Stimulated activated CD8-positive, alpha-beta memory T cell treated with anti-CD3 and anti-CD28 coated beads, Interleukin-15, amount 100 ng/mL, for 48 hours (primary cell): ENCODE data around the gene PDLIM7.

Source experiments
- DNase-seq, 2 donors: peaks; one replicate each; pipeline ENCODE4 v3.0.0-alpha.2; 2020; ENCODE audit warnings: low read depth in 2 of 2

Gene PDLIM7

GRCh38 chr5:177444106-177445051 lies 53.0 kb downstream of the PDLIM7 start:
- no peak for DNase-seq

- no peak for DNase-seq
Measured at GRCh38 chr5:177443144-177443983, 54.0 kb downstream of the PDLIM7 start.

- no peak for DNase-seq
Measured at GRCh38 chr5:177442066-177442826, 55.2 kb downstream of the PDLIM7 start.

DNA sequence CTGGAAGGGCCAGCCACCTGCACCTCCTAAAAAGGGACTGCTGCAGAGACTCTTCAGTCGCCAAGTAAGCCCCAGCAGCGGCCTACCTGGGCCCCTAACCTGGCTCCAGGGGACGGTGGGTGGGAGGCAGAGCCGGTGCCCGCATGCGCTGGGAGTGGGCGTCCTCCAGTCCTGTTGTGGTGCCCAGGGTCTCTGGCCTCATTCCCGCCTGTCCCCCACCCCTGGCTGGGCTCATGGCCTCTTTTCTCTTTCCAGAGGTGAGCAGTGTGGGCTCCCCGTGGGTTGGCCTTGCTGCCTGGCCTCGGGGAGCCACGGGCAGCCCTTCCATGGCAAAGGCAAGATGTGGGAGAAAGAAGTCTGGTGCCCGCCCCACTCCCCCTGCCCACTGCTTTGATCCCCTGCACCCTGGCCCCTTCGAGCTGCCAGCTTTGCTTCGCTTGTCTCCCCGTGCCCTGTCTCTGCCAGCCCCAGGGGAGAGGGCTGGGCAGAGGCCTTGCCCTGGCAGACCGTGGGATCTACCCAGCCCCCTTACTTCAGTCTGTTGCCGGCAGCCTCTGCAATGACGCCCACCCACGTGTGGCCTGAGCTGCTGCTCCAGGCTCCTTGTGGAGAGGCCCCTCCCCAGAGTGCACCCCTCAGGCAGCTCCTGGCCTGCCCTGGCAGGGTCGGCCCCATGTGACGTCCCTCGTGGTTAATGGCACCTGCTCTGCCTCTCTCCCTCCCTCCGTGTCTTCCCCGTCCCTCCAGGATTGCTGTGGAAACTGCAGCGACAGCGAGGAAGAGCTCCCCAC lies 56.2 kb downstream of the PDLIM7 start:
- no peak for DNase-seq

DNA sequence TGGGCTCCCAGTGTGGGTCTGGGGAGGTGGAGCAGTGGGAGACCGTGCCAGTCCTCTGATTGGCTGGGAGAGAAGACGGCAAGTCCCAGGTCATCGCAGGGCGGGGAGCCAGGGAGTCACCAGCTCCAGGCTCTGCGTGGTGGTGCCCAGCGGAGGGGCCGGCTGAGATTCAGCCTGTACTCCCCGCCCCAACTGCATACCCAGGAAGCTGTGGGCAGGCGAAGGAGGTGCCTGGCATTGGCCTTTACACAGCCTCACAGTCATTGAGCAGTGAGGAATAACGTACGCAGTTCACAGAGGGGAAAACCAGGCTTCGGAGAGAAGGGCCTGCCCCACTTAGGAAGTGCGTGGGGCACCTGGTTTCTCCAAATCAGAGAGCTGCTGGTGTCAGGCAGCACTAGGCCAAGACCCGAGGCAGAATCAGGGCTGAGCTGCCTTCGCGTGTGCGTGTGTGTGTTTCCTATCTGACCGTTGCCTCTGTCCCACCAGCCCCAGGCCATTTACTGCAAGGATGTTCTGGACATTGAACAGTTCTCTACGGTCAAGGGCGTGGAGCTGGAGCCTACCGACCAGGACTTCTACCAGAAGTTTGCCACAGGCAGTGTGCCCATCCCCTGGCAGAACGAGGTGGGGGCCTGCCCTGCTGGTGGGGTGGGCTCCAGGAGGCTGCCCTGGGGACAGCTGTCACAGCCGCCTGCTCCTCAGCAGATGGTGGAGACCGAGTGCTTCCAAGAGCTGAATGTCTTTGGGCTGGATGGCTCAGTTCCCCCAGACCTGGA lies 57.0 kb downstream of the PDLIM7 start:
- no peak for DNase-seq

DNA sequence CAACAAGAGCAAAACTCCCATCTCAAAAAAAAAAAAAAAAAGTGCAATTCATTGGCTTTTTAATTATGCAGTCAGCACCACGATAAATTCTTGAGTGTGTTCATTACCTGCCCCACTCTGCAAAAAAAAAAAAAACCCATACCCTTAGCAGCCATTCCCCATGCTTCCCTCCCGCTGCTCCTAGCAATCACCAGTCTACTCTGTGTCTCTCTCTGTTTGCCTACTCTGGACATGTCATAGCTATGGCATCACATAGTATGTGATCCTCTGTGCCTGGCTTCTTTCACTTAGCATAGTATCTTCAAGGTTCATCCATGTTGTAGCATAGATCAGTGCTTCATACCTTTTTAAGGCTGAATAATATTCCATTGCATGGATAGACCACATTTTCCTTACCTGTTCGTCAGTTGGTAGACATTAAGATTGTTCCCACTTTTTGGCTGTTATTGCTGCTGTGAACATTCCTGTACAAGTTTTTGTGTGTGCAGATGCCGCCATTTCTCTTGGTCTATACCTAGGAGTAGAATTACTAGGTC lies 57.8 kb downstream of the PDLIM7 start:
- no peak for DNase-seq

DNA sequence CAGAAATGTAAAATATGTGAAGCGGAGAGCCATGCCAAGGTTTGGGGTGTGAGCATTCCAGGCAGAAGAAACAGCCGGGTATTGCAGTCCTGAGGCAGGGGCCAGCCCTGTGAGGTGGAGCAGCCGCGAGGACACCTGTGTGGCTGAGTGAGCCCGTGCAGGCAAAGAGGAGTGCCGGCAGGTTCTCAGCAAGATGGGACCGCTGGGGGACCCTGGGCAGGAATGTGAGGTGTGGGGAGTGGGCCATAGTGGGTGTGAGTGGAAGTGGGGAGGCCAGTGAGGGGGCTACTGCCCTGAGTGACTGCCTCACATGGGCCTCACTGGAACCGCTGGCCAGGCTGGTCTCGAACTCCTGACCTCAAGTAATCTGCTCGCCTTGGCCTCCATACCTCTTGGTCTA lies 58.9 kb downstream of the PDLIM7 start:
- DNase-seq = no peak

GRCh38 chr5:177437623-177438022 lies 59.8 kb downstream of the PDLIM7 start:
- DNase-seq = no peak

- no peak for DNase-seq
Measured at GRCh38 chr5:177435847-177436536, 61.4 kb downstream of the PDLIM7 start.

GRCh38 chr5:177434942-177435738 lies 62.3 kb downstream of the PDLIM7 start:
- no peak for DNase-seq

DNA sequence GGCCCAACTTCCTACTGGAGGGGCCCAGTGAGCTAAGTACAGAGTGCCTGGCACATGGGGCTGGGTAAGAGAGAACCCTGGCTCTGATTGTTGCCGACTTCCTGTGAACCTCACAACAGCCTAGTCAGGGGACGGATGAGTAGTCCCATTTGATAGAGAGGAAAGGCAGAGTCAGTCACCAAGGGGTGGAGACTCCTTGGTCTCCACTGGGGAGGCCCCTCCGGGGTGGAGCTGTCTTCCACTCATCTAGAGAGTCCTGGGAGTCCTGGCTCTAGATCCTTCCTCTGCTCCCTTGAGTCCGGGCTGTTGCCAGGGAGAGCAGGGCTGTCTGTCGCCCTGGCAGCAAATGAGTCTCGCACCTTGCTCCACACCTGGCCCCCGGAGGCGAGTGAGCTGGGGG lies 63.0 kb downstream of the PDLIM7 start:
- no peak for DNase-seq

DNA sequence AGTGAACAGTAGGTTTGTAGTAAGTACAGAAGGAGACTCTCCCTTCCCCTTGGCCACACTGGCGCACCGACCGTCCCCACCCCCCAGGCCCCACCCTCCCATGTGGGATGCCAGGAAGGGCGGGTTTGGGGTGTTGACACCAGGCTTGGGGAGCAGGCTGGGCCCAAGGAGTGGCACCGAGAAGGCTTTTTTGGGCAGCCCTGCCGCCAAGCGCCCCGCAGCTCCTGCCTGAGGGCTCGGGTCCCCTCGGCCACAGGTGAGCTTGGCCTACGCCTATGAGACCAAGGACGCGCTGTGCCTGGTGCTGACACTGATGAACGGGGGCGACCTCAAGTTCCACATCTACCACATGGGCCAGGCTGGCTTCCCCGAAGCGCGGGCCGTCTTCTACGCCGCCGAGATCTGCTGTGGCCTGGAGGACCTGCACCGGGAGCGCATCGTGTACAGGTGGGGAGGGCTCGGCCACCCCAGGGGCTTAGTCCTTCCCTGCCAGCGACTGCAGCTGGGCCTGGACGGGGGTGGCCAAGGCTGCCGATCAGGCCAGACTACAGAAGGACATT lies 63.7 kb downstream of the PDLIM7 start:
- DNase-seq = no peak
